ENCODE measurements around the gene PALLD.

DNA sequence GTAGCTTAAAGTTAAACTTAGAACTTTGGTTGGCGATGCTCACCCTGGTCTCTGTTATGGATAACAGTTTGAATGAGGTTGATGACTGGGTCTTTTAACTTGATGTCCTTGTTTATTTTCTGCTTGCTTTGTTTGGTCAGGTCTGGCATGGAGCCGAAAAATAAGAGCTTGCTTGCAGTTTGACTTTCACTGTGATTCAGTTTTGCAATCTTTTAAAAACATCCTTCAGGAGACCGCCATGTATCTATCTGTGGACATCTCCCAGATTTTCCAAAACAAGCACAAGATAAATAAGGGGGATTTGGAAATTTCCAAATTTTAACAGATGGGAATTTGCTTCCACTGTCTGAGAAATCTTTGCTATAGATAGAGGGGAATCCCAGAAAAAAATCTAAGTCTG lies 246.7 kb downstream of the PALLD start:
- TF ChIP-seq, protein P1, sequence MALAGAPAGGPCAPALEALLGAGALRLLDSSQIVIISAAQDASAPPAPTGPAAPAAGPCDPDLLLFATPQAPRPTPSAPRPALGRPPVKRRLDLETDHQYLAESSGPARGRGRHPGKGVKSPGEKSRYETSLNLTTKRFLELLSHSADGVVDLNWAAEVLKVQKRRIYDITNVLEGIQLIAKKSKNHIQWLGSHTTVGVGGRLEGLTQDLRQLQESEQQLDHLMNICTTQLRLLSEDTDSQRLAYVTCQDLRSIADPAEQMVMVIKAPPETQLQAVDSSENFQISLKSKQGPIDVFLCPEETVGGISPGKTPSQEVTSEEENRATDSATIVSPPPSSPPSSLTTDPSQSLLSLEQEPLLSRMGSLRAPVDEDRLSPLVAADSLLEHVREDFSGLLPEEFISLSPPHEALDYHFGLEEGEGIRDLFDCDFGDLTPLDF (CRISPR knock-in tag; IDR thresholded peaks at IDR 0.05): no peak
- TF ChIP-seq GATAD2A (CRISPR knock-in tag; IDR thresholded peaks at IDR 0.05): no peak
- no peak for TF ChIP-seq NFIC (IDR thresholded peaks at IDR 0.05; ENCODE audit: low read length)
